ENCODE data around the gene TSFM.

The TSFM gene

DNA sequence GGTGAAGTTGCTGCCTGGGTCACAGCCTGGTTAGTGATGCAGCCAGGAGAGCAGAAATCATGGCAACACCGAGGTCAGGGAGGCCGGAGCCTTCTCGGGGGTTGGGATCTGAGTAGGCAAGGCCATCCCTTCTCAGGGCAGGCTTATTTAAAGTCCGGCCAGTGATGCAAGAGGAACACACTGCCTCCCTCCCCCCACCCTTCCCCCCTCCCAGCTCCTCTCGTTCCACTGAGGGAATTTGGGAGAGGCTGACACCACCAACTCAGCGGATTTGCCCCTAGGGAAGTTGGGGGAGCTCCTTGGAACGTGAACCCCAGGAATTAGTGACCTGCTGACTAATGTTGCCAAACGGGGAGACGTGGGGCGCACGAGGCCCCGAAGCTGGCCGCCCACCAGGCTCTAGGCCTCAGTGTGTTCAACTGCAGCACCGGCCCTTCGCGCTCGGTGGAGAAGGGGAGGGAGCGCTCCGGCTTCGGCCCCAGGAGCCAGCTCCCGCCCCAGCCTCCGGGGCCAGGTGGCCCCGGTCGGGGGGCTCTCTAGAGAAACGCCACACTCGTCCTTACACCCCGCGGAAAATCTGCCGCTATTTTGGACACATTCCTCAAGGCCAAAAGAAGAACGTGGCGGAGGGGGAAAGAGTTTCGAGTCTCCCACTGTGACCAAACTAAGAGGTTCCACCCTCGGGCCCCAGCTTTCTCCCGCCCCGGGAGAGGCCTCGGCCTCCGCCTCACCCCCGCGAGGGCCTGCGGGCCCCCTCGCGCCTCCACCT is 62.3 kb downstream of the TSFM start (continued):
- TF ChIP-seq ZBTB8A (tag by site-specific recombination; IDR thresholded peaks at IDR 0.05): peak; percentile 6; the same call in 1 of the 2 replicates
- TF ChIP-seq GLIS2 (tag by site-specific recombination; IDR thresholded peaks at IDR 0.05): peak; percentile 83
- TF ChIP-seq SP7 (tag by site-specific recombination; IDR thresholded peaks at IDR 0.05): no peak
- no peak for TF ChIP-seq ZNF610 (tag by site-specific recombination; IDR thresholded peaks at IDR 0.05; ENCODE audit: borderline replicate concordance)
- TF ChIP-seq ZNF768 (tag by site-specific recombination; IDR thresholded peaks at IDR 0.05): no peak
- TF ChIP-seq, protein P1, sequence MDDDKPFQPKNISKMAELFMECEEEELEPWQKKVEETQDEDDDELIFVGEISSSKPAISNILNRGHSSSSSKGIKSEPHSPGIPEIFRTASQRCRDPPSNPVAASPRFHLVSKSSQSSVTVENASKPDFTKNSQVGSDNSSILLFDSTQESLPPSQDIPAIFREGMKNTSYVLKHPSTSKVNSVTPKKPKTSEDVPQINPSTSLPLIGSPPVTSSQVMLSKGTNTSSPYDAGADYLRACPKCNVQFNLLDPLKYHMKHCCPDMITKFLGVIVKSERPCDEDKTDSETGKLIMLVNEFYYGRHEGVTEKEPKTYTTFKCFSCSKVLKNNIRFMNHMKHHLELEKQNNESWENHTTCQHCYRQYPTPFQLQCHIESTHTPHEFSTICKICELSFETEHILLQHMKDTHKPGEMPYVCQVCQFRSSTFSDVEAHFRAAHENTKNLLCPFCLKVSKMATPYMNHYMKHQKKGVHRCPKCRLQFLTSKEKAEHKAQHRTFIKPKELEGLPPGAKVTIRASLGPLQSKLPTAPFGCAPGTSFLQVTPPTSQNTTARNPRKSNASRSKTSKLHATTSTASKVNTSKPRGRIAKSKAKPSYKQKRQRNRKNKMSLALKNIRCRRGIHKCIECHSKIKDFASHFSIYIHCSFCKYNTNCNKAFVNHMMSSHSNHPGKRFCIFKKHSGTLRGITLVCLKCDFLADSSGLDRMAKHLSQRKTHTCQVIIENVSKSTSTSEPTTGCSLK (tag by site-specific recombination; IDR thresholded peaks at IDR 0.05): no peak
- no peak for TF ChIP-seq ZNF426 (tag by site-specific recombination; IDR thresholded peaks at IDR 0.05)
- TF ChIP-seq REPIN1 (tag by site-specific recombination; IDR thresholded peaks at IDR 0.05; ENCODE audit: low read depth): no peak
- TF ChIP-seq ZBTB1 (tag by site-specific recombination; IDR thresholded peaks at IDR 0.05): no peak
- no peak for TF ChIP-seq ZNF514 (tag by site-specific recombination; IDR thresholded peaks at IDR 0.05)
- no peak for TF ChIP-seq ZNF791 (tag by site-specific recombination; IDR thresholded peaks at IDR 0.05)
- peak; percentile 40; the same call in 1 of the 2 replicates for TF ChIP-seq ZSCAN30 (tag by site-specific recombination; IDR thresholded peaks at IDR 0.05)
- TF ChIP-seq ZNF76 (tag by site-specific recombination; IDR thresholded peaks at IDR 0.05; ENCODE audit: borderline replicate concordance, low read depth): no peak
- no peak for TF ChIP-seq ZNF544 (tag by site-specific recombination; IDR thresholded peaks at IDR 0.05)
- 0 out of 2 replicates have a peak, but pooled peaks have one; percentile 28 for TF ChIP-seq KLF10 (tag by site-specific recombination; IDR thresholded peaks at IDR 0.05)
- peak; percentile 67 for TF ChIP-seq ZFHX2 (tag by site-specific recombination; conservative IDR thresholded peaks at IDR 0.05)
- TF ChIP-seq, protein P2, sequence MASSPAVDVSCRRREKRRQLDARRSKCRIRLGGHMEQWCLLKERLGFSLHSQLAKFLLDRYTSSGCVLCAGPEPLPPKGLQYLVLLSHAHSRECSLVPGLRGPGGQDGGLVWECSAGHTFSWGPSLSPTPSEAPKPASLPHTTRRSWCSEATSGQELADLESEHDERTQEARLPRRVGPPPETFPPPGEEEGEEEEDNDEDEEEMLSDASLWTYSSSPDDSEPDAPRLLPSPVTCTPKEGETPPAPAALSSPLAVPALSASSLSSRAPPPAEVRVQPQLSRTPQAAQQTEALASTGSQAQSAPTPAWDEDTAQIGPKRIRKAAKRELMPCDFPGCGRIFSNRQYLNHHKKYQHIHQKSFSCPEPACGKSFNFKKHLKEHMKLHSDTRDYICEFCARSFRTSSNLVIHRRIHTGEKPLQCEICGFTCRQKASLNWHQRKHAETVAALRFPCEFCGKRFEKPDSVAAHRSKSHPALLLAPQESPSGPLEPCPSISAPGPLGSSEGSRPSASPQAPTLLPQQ (tag by site-specific recombination; IDR thresholded peaks at IDR 0.05): no peak
- TF ChIP-seq ZNF624 (tag by site-specific recombination; IDR thresholded peaks at IDR 0.05): no peak
- no peak for TF ChIP-seq ZNF274 (IDR thresholded peaks at IDR 0.05; ENCODE audit: low read length)
- TF ChIP-seq ZNF274 (tag by site-specific recombination; IDR thresholded peaks at IDR 0.05; ENCODE audit: borderline replicate concordance): no peak
- TF ChIP-seq ZNF561 (tag by site-specific recombination; IDR thresholded peaks at IDR 0.05; ENCODE audit: borderline replicate concordance): no peak
- peak; percentile 57; the same call in 1 of the 2 replicates for TF ChIP-seq ZBTB10 (tag by site-specific recombination; IDR thresholded peaks at IDR 0.05)
- no peak for TF ChIP-seq ZNF560 (tag by site-specific recombination; IDR thresholded peaks at IDR 0.05; ENCODE audit: borderline replicate concordance)
- peak; percentile 68 for TF ChIP-seq ZNF398 (tag by site-specific recombination; IDR thresholded peaks at IDR 0.05)
- TF ChIP-seq ZNF830 (tag by site-specific recombination; IDR thresholded peaks at IDR 0.05; ENCODE audit: low read depth): no peak
- 0 out of 2 replicates have a peak, but pooled peaks have one; percentile 60 for TF ChIP-seq ZBTB17 (tag by site-specific recombination; IDR thresholded peaks at IDR 0.05)
- TF ChIP-seq, protein P3, sequence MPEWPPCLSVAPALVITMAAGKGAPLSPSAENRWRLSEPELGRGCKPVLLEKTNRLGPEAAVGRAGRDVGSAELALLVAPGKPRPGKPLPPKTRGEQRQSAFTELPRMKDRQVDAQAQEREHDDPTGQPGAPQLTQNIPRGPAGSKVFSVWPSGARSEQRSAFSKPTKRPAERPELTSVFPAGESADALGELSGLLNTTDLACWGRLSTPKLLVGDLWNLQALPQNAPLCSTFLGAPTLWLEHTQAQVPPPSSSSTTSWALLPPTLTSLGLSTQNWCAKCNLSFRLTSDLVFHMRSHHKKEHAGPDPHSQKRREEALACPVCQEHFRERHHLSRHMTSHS (tag by site-specific recombination; IDR thresholded peaks at IDR 0.05): no peak
- no peak for TF ChIP-seq HOXA7 (CRISPR knock-in tag; IDR thresholded peaks at IDR 0.05; ENCODE audit: borderline replicate concordance)
- TF ChIP-seq ZNF629 (tag by site-specific recombination; IDR thresholded peaks at IDR 0.05): no peak
- no peak for TF ChIP-seq ZBTB6 (tag by site-specific recombination; IDR thresholded peaks at IDR 0.05)

Measured in HEK293 (cell line).